GM18858 (cell line): Measurements from ENCODE around the gene CBLN1.
"Not testable (repeated sequence)": the region's sequence is repeated elsewhere in the genome, so short reads cannot be mapped to it uniquely, and the experiment has no call there.

Experiments
- ATAC-seq: cut with Tn5 transposase; IDR thresholded peaks from one replicate; pipeline ENCODE4 v1.9.1; 2021; ENCODE audit not compliant: unreplicated experiment

The CBLN1 gene

DNA sequence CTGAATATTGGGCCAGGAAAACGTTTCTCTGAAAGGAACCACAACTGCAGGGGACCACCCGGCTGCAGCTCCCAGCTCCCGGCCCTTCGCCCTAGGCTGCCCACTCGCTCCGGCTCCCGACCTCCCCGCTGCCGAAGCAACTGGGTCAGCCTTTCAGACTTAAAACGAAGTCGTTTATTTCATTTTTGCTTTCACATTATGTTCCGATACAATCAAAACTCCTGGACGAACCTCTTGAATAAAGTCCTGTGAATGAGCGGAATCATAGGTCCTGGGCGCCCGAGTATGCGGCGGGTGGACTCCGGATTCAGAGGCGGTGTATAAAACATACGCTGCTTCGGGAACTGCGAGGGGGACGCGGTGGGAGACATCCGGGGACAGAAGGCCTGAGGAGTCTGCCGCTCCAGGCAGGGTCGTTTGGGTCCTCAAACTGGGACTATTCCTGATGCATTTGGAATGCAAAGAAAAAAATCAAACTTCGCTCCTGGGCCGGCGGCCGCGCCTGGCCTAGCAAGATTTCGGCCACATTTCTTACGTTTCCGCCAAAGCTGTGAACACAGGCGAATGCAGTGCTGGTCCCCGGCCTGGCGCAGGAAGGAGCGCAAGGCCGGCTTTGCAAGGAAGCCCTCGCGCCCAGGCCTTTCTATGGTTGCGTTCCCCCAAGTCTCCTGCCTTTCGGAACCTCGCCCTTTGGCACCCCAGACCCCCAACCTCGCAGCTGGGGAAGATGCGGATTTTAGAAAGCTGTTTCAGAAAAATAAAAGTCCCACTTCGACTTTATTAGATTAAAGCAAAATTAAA, 3.7 kb downstream of the CBLN1 start:
- ATAC-seq, result no peak

DNA sequence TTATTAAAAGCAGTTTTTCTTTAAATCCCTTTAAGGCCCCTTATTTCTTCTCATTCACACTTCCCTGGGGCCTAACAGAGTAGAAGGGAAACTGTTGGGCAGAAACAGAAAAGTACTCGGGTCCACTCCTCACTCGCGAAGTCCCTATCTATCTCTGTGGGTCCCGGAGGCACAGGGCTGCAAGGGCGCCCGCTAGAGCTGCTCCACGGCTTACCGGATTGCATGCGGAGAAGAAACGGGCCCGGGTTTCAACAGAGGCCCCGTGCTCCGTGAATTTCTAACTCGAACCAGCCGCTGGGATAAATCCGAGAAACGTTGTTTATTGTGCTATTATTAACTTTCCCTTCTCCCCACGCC, 4.3 kb downstream of the CBLN1 start:
- ATAC-seq, result no peak

- ATAC-seq, result no peak
These were observed 4.8 kb downstream of the CBLN1 start for GRCh38 chr16:49276646-49277385.

DNA sequence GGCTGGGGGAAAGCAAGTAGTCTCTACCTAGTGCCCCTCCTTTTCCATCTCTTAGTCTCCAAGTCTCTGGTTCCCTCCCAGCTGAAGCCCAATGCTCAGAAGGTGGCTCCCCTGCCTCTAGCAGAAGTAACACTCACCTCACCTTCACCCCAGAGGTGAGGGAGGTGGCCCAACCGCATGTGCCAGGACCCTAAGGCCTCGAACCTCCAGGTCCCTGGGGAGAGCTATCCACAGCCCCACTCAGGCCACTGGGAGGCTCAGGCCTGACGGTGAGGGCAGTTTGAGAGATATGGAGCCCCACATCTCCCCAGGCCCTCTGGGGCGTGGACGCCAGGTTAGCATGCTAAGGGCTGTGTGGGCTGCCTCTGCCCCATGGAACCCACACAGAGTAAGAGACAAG, 5.8 kb downstream of the CBLN1 start:
- no peak for ATAC-seq

GRCh38 chr16:49275050-49275730, 6.4 kb downstream of the CBLN1 start:
- no peak for ATAC-seq

DNA sequence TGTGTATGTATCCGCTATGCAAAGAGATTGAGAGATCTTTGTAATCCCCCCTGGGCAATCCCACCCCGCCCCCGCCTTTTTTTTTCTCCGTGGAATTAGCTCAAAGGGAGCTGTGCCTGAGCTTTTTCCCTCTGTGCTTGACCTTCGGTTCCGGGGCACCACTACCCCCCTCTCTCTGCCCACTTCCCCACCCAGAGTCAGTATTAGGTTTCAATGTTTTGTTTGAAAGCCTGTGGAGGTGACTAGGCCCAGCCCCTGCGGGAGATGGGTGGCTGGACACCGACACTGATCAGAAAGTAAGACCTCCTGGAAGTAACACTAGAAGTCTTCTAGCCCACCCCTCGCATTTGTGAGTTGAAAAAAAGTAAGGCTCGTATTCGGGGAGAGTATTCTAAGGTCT, 7.0 kb downstream of the CBLN1 start:
- no peak for ATAC-seq

GRCh38 chr16:49273771-49274170, 7.9 kb downstream of the CBLN1 start:
- no peak for ATAC-seq

DNA sequence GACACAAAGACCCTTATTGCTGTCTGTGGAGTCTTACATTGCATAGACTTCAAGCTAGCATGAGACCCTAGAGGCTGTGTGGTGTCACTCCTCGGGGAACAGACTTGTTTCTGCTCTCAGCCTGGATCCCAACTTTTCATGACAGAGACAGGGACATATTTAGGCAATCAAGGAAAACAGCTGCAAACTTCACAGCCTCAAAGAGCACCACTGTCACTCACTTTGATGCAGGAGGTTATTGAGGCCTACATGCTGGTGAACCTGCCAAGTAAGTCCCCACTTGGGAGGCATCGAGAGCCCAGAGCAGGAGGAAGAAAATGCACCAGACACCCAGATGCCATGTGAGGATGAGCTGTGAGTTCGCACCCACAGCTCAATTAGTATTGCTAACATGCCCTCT, 10.3 kb downstream of the CBLN1 start:
- no peak for ATAC-seq

- no peak for ATAC-seq
These were observed 12.4 kb downstream of the CBLN1 start for GRCh38 chr16:49269201-49269600.

- no peak for ATAC-seq
These were observed 13.0 kb downstream of the CBLN1 start for GRCh38 chr16:49268667-49269066.

DNA sequence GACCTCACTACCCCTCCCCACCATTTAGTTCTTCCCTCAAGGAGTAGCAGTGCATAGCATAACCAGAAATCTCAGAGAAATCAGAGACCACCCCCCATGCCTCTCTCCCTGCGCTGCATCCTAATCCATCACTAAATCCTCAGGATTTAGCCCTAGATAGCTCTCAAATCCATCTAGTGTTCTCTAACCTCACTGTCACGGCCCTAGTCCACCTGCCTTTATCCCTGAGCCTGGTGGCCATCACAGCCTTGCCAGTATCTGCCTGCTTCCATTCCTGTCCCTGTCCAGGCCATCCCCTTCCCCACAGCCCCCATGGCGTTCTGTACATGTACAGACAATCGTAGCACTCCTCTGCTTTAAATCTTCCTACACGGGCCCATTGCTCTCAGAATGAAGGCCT, 19.1 kb downstream of the CBLN1 start:
- no peak for ATAC-seq

DNA sequence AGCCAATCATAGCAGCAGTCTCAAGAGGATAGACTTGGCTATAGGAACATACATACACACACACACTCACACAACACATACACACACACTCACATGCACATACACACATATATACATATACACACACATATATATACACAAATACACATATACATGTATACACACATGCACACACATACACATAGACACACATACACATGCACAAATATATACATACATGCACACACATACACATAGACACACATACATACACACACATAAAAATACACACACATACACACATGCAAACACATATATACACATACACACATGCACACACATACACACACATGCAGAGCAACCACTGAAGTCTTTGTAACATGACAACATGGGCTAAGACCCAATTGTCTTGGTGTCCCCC, 19.7 kb downstream of the CBLN1 start:
- ATAC-seq, result no peak

DNA sequence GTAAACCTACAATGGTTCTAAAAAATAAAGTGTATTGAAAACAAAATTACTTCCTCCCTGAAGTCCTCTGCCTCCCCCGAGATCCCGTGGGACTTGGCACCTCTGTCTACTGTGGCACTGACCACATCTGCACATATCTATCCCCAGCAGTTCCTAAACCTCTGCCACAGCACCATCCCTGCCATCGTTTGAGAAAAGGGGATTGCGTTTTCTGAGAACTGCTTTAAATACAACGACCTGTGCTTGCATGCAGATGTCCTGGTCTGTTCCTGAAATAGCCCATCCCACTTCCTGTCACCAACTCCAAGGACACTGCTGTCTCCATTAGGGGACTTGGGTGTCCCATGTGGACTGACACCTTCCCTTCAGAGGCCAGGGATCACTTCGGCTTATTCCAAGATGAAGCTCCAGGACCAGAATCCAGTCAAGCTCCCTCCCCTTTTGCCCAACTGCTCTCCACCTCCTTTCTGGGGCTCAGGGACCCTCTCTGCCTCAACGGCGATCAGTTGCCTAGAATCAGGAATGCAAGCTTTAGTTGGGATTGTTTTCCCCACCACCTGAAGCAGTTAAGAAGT, 20.6 kb downstream of the CBLN1 start:
- no peak for ATAC-seq

DNA sequence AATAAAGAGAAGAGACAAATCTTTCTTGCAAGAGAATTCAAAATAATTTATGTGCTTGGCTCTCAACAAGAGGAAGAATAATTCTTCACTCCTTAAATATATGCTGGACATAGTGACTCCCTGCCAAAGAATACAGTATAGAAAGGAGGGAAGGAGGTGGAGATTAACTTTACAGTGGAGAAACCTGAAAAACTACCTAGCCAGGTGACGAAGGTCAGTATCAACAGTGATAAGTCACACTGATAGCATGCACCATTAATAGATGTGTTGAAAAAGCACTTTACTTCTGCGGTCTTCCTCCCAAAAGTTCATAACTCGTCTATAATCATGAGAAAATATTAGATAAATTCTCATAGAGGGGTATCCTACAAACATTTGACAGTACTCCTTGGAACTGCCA, 21.4 kb downstream of the CBLN1 start:
- ATAC-seq, result no peak

DNA sequence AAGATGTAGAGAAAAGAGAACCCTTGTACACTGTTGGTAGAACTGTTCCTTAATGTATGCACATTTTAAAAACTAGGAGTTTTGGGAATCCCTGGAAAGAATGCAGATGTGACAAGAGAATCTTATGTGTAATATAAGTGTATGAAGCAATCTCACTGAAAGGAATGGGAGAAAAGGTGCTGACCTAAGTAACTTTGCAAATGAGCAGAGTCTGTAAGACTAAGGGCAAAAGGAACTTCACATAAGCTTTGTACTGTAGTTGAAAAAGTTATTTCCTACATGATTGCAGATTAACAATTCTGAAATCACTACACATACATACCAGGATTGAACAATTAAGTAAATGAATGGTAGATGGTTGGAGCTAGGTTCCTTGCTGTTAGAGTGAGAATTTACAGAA, 22.3 kb downstream of the CBLN1 start:
- ATAC-seq, result no peak

DNA sequence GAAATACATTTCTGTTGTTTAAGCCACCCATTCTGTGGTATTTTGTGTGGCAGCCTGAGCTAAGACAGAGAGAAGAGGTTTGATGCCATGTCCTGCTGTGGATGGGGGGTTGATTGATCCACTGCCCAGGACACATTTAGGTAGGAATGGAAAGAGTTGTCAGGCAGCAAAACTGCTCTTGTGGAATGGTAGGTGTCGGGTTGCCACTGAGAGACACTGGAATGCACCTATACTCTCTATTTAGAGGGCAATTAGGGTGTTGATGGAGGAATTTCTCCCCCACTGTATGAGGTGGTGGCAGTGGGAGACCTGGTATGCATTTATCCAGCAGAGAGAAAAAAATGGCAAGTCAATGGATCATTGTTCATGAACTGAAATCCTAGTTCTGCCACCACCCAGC, 30.9 kb downstream of the CBLN1 start:
- ATAC-seq, result no peak

DNA sequence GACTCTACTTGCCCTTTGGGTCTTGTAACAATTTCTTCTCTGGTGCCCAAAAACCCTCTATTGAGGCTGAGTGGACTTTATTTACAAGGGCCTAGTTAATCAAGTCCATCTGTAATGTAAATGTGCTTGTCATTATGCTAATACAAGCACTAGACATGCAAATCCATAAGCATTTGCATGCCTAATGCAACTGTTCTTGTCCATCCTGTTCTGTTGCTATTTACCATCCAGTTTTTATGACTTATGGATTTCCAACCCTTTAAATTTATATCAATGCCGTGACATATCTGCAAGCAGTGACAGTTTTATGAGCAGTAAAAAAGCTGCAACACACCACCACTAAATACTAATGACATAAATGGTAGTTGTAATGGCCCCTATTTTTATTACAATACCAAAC, 33.4 kb downstream of the CBLN1 start:
- no peak for ATAC-seq

DNA sequence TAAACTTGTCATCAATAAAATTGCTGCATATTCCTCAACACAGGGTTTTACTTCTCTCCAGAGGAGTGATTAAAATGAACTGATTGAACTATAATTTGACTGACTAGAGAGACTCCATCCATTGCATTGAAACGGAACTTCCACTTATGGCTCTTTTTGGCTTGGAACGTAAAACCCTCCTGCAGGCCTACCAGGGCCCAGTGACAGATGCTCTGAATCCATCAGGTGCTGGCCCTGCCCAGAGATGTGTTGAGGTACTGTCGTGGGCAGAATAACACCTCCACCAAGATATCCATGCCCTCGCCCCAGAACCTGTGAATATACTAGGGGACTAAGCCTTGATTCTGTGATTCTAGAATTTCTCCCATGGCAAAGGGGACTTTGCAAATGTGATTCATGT, 45.4 kb downstream of the CBLN1 start:
- no peak for ATAC-seq

DNA sequence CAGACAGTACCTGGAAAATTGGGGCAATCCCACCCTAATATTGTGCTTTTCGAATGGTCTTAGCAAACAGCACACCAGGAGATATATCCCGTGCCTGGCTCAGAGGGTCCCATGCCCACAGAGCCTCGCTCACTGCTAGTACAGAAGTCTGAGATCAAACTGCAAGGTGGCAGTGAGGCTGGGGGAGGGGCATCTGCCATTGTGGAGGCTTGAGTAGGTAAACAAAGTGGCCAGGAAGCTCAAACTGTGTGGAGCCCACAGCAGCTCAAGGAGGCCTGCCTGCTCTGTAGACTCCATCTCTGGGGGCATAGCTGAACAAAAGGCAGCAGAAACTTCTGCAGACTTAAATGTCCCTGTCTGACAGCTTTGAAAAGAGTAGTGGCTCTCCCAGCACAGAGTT, 53.3 kb downstream of the CBLN1 start:
- ATAC-seq, result not testable (repeated sequence)
